GM21528 (cell line): ENCODE data around the gene MRAS.

Experiments used
- ATAC-seq: cut with Tn5 transposase; IDR thresholded peaks from one replicate; pipeline ENCODE4 v1.9.1; 2021; ENCODE audit warnings: mild to moderate bottlenecking, moderate library complexity; ENCODE audit not compliant: unreplicated experiment, low FRiP score

MRAS gene

GRCh38 chr3:138338811-138339210 is 9.6 kb upstream of the MRAS start:
- no peak for ATAC-seq

- ATAC-seq = no peak
These were observed 7.9 kb upstream of the MRAS start for GRCh38 chr3:138340511-138340910.

- no peak for ATAC-seq
These were observed 3.6 kb upstream of the MRAS start for GRCh38 chr3:138344754-138345153.

- no peak for ATAC-seq
These were observed 668 bp downstream of the MRAS start for GRCh38 chr3:138348754-138349739.

- no peak for ATAC-seq
These were observed 1.7 kb downstream of the MRAS start for GRCh38 chr3:138349926-138350665.

GRCh38 chr3:138351151-138351550 is 2.8 kb downstream of the MRAS start:
- ATAC-seq = no peak

GRCh38 chr3:138351916-138352550 is 3.7 kb downstream of the MRAS start:
- ATAC-seq = no peak

- ATAC-seq = no peak
These were observed 6.0 kb downstream of the MRAS start for GRCh38 chr3:138354376-138354775.

- ATAC-seq = no peak
These were observed 6.7 kb downstream of the MRAS start for GRCh38 chr3:138355071-138355470.

- ATAC-seq = no peak
These were observed 8.5 kb downstream of the MRAS start for GRCh38 chr3:138356730-138357405.

GRCh38 chr3:138359148-138359918 is 11.0 kb downstream of the MRAS start:
- ATAC-seq = no peak

GRCh38 chr3:138359919-138360868 is 11.8 kb downstream of the MRAS start:
- ATAC-seq = no peak

- ATAC-seq = no peak
These were observed 12.6 kb downstream of the MRAS start for GRCh38 chr3:138360869-138361525.

- no peak for ATAC-seq
These were observed 13.2 kb downstream of the MRAS start for GRCh38 chr3:138361561-138361971.

GRCh38 chr3:138362538-138362937 is 14.2 kb downstream of the MRAS start:
- no peak for ATAC-seq

GRCh38 chr3:138363322-138363721 is 14.9 kb downstream of the MRAS start:
- no peak for ATAC-seq

- no peak for ATAC-seq
These were observed 16.2 kb downstream of the MRAS start for GRCh38 chr3:138364356-138365252.
